NCI-H187 treated with DMSO at 0.1 percent for 48 hours (cell line): Measurements from ENCODE around the gene RPS4Y1.
"Not testable (repeated sequence)": the region's sequence is repeated elsewhere in the genome, so short reads cannot be mapped to it uniquely, and the experiment has no call there.

Experiments
- DNase-seq: peaks from one replicate; lab custom pipeline; 2025; lab: John Stamatoyannopoulos, UW

The RPS4Y1 gene

DNA sequence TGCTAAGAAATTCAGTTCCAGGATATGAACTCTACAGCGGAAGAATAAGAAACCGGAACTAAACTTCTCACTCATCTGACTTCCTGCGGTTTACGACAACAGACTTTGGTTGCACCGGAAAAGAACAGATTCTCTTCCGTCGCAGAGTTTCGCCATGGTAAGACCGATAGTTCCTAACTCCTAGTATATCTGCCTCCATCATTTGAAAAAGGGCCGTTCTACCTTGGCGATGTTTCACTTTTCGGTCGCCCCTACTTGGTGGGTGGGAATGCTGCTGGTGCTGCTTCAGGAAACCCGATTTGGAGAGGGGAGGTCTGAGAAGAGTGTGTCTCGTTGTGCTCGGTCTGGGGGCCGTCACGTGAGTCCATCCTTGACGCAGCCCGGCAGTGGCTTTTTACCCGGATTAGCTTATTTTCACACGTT, at the start of gene RPS4Y1:
RPS4Y1 (plus strand) TSS at position 132 of the 423 bp plus-strand sequence; CDS start at position 155, 23 bp downstream.
- no peak for DNase-seq

DNA sequence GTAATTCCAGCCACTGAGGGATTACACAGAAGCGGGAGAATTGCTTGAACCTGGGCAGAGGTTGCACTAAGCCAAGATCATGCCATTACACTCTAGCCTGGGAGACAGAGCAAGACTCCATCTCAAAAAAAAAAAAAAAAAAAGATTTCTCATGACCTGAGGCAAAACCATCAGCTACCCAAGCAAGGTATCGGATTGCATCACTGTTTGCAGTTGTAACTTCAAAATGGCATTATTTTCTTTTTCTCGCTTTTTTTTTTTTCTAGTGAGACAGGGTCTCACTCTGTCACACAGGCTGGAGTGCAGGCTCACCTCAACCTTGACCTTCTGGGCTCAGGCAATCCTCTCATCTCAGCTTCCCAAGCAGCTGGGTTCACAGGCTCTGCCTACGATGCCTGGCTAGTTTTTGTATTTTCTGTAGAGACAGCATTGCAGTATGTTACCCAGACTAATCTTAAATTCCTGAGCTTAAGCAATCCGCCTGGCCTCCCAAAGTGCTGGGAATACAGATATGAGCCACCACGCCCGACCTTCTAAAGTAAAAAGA, 44.4 kb upstream of the RPS4Y1 start:
- no peak for DNase-seq

DNA sequence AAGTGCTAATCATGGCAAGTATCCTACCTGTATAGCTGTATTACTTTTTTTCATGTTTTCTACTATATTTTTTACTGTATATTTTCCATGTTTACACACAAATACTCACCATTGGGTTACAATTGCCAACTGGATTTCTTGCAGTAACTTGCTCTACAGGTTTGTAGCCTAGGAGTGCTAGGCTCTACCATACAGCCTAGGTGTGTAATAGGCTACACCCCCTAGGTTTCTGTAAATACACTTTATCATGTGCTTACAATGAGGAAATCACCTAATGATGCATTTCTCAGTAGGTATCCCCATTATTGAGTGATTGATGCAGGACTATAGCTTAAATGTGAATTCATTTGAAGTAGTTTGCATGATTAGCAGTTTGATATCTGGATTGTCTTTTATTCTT, 43.4 kb upstream of the RPS4Y1 start:
- no peak for DNase-seq

DNA sequence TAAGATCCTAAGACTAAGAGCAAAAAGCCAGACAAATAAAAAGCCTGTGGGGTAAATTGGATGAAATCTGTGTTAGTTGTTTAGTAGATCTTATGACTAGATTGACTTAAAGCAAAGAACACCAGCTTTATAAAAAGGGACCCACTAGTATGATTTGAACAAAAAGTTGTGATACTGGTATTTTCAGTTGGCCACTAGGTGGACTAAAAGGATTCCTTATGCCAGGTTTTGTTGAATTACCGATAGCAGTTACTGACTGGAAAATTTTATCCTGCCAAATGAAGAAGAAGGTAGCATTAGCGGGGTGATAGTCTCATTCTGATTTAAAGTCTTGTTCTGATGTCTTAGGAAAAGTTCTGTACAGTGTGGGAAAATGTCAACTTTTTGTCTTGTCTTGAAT, 41.2 kb upstream of the RPS4Y1 start:
- DNase-seq: no peak

DNA sequence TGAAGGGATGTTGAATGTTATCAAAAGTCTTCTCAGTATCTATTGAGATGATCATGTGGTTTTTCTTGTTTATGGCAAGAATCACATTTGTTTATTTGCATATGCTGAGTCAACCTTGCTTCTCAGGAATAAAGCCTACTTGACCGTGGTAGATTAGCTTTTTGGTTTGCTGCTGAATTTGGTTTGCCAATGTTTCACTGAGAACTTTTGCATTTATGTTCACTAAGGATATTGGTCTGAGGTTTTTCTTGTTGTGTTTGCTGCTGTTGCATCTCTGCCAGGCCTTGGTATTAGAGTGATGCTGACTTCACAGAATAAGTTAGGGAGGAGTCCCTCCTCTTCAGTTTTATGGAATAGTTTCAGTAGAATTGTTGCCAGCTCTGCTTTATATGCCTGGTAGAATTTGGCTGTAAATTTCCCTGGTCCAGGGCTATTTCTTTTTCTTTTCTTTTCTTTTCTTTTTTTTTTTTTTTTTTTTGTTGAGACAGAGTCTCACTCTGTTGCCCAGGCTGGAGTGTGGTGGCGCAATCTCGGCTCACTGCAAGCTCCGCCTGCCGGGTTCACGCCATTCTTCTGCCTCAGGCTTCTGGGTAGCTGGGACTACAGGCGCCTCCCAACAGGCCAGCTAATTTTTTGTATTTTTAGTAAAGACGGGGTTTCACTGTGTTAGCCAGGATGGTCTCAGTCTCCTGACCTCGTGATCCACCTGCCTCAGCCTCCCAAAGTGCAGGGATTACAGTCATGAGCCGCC, 24.1 kb upstream of the RPS4Y1 start:
- not testable (repeated sequence) for DNase-seq

DNA sequence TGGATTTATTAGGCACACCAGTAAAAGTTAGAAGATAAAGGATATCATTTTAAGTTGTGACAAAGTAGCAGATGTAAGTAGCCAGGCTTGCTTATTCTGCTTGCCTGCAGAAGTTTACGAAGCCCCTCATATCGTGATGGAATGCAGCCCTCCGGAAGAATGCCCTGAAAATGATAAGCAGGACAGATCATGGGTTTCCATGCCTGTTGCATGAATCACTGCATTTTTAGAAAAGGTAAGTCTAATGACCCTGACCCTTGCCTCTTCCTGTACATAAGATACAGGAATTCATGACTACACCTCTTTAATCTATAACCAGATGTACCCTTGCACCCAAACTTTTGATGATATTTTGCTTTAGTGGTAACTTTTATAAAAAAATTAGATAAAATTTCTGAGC, 16.9 kb upstream of the RPS4Y1 start:
- DNase-seq: no peak

DNA sequence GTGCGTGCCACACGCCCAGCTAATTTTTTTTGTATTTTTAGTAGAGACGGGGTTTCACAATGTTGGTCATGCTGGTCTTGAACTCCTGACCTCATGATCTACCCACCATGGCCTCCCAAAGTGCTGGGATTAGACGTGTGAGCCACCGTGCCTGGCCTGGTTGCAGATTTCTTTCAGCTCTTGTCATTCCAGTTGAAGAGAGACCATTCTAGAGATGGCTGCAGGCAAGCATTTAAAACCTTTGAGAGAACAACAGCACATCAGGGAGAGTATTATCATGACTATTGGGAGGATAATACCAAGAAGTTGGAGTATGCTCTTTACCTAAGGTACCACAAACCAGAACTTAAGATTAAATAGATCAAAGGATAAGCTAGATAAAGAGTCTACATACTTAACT, 12.9 kb upstream of the RPS4Y1 start:
- DNase-seq: no peak

DNA sequence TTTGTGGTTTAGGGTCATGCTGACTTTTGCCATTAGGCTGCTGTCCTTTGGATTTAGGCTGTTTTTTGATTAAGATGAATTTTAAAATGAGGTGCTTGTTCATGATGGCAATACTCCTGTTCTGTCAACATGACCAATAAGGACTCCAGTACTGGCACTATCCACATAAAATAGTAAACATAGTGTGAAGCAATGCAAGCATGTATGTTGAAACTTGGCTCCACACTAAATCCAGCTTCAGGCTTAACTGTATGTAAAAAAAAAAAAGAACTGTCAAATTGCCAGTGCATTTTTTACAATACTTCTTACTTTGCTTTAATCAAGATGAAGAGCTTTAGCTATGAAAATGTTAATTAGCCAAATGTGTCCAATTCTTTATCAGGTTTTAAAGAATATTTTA, 6.2 kb upstream of the RPS4Y1 start:
- DNase-seq: no peak

DNA sequence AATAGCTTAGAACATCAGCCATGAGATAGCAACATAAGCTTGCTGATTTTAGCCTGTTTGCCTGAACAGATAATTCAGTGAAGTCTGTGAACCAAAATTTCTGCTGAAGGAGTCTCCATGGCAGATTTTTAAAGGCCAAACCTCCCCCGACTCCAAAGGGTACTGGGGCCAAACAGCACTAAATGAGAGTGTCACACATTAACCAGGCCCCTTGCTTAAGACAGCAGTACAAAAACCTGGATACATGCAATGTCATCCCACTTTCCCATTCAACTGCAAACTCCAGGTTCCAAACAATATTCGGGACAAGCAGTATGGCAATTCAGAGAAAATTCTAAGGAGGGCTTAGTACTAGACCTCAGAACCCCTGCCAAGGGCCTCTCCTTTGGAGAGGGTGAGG, 4.3 kb upstream of the RPS4Y1 start:
- no peak for DNase-seq

DNA sequence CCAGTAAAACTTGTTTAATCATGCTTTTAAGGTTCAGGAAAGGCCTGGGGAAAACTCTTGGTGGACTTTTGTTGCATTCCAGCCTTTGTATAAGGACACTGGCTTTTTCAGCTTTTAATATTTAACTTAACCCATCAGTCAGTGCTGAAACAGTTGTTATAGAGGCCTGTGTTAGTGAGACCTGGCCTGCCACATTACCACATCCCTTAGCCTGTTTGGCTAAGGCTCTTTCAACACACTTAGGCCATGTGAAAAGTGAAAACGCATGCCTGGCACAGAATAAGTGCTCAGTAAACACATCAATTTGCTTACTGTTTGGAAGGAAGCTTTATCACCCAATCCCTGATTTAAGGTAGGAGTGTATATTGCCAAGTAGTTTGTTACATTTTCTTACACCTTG, 3.5 kb upstream of the RPS4Y1 start:
- no peak for DNase-seq

DNA sequence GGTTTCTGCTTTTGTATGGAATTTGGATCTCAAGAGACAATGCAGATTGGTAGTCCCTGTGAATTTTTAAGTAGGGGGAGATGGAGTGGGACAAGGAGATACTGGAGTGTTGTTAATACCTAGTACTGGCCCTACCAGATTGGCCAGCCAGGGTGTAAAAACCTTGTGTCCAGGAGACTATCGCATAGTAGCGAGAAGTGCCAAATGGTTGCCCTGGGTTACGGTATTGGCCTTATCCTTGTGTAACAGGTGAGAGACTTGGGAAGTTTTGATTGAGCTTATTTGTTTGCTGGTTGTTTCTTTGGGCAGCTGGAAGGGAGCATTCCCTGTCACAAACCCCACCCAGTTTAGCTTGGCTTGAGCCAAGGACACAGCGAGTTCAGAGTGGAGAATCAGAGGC, 5.4 kb downstream of the RPS4Y1 start:
- DNase-seq: no peak

DNA sequence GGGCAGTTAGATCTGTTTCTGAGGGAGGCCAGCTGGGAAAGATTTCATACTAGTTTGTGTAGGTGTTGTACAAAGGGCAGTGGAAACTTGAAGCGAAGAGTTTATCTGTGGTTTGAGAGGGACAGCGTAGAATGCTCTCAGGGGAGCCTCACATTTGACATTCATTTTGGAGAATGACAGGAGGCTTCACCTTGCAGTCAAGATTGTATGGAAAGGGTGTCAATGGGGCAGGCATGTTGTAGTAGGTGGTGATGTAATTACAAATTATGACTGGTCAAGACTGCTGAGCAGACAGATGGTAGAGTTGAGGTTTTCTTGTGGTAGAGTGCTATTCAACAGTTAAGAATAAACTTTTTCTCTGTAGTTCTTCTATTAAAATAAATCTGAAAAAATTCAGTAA, 7.0 kb downstream of the RPS4Y1 start:
- no peak for DNase-seq

DNA sequence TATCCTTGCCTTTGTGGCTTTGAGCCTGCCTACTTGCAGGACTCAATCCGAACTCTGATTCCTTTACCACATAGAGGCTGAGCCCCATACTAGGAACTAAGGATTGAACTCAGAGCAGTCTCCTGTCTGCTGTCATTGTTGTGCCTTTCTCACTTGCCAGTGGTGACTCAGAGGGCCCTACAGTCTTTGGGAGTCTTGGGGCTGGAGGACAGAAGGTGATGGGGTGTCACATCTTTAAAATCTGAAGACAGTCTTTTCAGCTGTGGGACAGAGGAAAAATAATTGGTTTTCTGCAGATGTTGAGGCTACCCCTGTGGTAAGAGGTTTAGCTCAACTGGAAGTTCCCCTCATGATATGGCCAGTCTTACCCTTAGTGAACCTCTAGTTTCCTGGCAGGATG, 8.0 kb downstream of the RPS4Y1 start:
- no peak for DNase-seq

DNA sequence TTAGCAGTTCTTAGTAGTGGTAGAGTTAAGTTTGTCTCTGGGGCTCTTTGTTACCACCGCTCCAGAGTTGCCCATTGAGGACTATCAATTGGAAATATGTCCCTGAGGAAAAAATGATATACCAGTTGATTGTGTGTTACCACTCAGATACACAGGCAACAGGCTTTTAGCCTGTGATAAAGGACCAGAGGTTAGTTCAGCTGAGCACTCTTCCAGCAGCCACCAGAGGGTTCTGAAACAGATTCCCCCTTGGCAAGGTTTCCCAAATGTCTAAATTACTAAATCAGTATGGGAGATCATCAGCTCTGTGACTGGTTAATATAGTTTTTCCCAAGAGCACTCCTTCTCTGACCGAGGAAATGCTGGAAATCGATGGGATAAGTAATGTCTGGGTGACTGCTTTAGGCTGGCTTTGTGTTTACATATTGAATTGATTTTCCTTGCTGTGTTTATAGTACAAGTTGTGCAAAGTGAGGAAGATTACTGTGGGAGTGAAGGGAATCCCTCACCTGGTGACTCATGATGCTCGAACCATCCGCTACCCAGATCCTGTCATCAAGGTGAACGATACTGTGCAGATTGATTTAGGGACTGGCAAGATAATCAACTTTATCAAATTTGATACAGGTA, 12.9 kb downstream of the RPS4Y1 start:
- DNase-seq: no peak

DNA sequence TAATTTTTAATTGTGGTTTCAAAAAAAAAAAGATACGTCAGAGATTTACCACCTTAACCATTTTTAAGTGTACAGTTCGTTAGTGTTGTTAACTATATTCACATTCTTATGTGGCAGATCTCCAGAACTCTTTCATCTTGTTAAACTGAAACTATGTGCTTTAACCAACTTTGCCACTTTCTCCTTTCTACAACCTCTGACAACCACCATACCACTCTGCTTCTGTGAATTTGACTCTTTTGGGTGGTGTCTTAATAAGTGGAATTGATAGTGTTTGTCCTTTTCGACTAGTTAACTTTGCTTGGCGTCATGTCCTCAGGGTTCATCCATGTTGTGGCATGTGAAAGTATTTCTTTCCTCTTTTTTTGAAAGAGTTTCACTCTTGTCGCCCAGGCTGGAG, 15.7 kb downstream of the RPS4Y1 start:
- DNase-seq: no peak

DNA sequence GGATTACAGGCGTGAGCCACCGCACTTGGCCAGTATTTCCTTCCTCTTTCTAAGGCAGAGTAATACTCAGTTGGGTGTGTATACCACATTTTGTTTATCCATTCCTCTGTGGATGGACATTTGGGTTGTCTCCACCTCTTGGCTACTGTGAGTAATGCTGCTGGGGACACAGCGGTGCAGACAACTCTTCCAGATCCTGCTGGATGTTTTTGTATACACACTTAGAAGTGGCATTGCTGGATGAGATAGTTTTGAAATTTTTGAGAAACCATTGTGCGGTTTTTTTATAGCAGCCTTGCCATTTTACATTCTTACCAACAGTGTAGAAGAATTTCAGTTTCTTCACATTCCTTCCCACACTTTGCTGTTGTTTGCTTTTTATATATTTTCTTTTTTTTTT, 16.3 kb downstream of the RPS4Y1 start:
- no peak for DNase-seq

DNA sequence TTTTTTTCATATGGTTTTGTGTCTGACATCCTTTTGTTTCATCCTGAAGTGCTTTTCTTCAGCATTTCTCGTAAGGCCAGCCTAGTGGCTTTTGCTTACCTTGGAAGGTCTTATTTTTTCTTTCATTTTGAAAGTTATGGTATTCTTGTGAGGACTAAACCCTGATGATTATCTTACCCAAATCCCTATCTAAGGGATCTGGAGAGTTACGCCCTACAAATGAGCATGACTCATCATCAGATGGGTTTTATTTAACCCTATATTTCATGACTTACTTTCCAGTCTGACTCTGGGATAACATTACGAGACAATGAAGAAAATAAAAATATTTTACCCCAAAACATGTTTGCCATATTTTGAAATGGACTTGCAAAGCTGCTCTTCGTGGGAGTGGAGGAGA, 18.4 kb downstream of the RPS4Y1 start:
- DNase-seq: no peak

DNA sequence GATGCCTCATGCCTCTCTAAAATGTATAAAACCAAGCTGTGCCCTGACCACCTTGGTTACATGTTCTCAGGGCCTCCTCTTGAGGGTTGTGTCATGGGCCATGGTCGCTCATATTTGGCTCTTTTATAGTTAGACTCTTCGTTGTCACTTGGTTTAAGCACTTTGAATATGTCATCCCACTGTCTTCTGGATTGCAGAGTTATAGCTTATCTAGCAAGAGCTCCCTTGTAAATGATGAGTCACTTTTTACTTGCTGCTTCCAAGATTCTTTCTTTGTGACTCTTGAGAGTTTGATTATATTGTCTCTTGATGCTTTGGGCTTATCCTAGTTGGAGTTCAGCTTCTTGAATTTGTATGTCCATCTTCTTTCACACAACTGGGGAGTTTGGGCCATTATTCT, 19.1 kb downstream of the RPS4Y1 start:
- no peak for DNase-seq

DNA sequence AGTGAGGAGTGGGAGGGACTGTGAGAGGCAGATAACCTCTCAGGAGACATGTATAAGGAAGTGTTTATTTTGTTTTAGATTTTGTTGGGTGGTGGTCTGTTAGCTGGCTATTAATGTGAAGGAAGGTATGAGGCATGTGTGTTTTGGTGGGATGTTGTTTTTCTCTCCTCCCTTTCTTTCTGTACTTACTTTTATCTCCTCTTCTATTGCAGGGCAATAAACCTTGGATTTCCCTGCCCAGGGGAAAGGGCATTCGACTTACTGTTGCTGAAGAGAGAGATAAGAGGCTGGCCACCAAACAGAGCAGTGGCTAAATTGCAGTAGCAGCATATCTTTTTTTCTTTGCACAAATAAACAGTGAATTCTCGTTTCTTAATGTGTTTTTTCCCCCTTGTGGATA, 25.2 kb downstream of the RPS4Y1 start:
- DNase-seq: no peak

DNA sequence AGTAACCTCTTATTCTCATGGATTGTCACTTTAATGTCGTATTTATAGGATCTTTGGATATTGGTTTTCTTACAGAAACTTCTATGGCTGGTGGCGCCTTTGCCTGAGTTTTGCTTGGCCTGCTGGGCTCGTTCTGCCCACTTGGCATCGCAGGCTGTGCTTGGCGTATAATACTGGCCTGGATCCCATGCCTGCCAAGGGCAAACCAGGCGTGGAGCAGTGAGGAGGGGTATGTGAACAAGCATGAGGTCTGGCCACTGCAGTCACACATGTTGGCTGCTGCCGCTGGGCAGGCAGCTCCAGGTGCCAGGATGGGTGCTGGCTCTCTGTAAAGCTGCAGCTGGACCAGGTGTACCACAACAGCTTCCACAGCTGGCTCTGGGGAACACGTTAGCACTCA, 26.1 kb downstream of the RPS4Y1 start:
- no peak for DNase-seq

DNA sequence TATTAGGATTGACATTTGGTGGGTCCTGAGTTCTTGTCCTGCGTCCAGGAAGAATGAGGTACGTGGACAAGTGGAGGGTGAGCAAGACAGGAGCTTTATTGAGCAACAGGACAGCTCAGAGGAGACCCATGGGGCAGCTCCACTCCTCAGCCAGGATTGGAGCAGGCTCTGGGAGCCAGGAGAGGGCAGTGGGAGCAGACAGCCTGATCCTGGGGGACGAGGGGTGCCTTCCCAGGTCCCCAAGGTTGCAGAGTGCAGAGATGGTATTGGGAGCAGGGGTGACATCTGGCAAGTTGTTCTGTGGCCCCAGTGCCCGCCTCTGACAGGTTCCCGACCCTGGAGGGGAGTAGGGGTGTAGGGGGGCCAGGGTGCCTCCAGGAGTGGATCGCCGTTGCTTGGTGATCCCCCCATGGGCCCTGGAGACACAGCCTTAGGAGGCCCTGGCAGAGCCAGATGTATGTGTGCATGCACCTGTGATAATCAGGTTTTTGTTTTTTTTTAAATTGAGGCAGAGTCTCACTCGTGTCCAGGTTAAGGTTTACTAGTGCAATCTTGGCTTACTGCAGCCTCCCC, 26.7 kb downstream of the RPS4Y1 start:
- DNase-seq: no peak

DNA sequence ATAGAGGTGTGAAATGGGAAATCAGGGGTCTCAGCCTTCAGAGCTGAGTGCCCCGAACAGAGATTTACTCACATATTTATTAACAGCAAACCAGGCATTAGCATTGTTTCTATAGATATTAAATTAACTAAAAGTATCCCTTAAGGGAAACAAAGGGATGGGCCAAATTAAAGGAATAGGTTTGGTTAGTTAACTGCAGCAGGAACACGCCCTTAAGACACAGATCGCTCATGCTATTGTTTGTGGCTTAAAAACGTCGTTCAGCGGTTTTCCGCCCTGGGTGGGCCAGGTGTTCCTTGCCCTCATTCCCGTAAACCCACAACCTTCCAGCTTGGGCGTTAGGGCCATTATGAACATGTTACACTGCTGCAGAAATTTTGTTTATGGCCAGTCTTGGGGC, 30.8 kb downstream of the RPS4Y1 start:
- DNase-seq: not testable (repeated sequence)

DNA sequence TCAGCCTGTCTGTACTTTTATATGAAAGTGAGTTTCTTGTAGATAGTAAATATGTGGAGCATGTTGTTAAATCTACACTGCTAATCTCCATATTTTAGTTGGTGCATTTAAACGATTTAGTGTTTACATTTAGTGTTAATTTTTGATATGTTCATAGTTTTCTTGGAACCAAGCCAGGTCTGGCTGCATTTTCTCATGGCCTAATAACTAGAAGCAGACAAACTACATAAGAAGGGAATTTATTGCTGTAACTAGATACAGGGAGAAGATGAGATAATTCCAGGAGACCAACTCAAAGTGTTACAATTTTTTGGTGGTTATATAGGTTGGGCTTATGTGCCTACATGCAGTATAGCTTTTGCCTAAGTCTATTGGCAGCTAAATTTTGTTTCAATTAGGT, 32.8 kb downstream of the RPS4Y1 start:
- no peak for DNase-seq
